Astrocyte (in vitro differentiated cells and primary cell): Measurements from ENCODE around the gene MYCN. TPM values are rescaled to one million over a fixed set of nuclear protein-coding genes. Genes with fewer than 3 reads are reported as not detected.

ENCODE experiments used
- DNase-seq: peaks from one replicate; pipeline ENCODE4 v3.0.0-alpha.2; 2010; ENCODE audit warnings: low read depth
- FAIRE-seq: peaks from 2 replicates; lab custom pipeline; 2011; peaks lifted over from hg19 to GRCh38; lab: Jason Lieb, UNC
- H2AFZ ChIP-seq: 2 replicates; pipeline ENCODE4 v1.6.0; 2012; ENCODE audit warnings: low read depth, low read length, inconsistent platforms
- H3K27ac ChIP-seq: 2 replicates; pipeline ENCODE4 v1.5.1; 2011; ENCODE audit warnings: low read depth, low read length, inconsistent platforms
- H3K27me3 ChIP-seq: 2 replicates; pipeline ENCODE4 v1.6.0; 2011; ENCODE audit warnings: low read length, inconsistent platforms; ENCODE audit not compliant: insufficient read depth
- H3K36me3 ChIP-seq: 2 replicates; pipeline ENCODE4 v1.5.1; 2011; ENCODE audit warnings: low read length, inconsistent platforms; ENCODE audit not compliant: insufficient read depth
- H3K4me1 ChIP-seq: 2 replicates; pipeline ENCODE4 v1.5.1; 2011; ENCODE audit warnings: low read length, inconsistent platforms; ENCODE audit not compliant: insufficient read depth
- H3K4me2 ChIP-seq: 2 replicates; pipeline ENCODE4 v1.6.0; 2012; ENCODE audit warnings: low read length, inconsistent platforms
- H3K4me3 ChIP-seq: 2 replicates; pipeline ENCODE4 v1.5.1; 2011; ENCODE audit warnings: low read depth, mild to moderate bottlenecking, low read length, inconsistent platforms; ENCODE audit not compliant: insufficient read depth
- H3K79me2 ChIP-seq: 2 replicates; pipeline ENCODE4 v1.6.0; 2012; ENCODE audit warnings: mild to moderate bottlenecking, low read length, inconsistent platforms; ENCODE audit not compliant: insufficient read depth
- H3K9ac ChIP-seq: 2 replicates; pipeline ENCODE4 v1.6.0; 2012; ENCODE audit warnings: mild to moderate bottlenecking, low read length, inconsistent platforms
- H3K9me3 ChIP-seq: 2 replicates; pipeline ENCODE4 v1.5.1; 2012; ENCODE audit warnings: low read depth, mild to moderate bottlenecking, low read length, inconsistent platforms; ENCODE audit not compliant: insufficient read depth
- H4K20me1 ChIP-seq: 2 replicates; pipeline ENCODE4 v1.6.0; 2012; ENCODE audit warnings: low read length, inconsistent platforms; ENCODE audit not compliant: insufficient read depth
- H3K27ac Mint-ChIP-seq: one replicate; pipeline ENCODE4 v1.8.0; 2021; ENCODE audit warnings: mild to moderate bottlenecking, mixed read lengths; ENCODE audit not compliant: unreplicated experiment
- H3K27me3 Mint-ChIP-seq: one replicate; pipeline ENCODE4 v1.8.0; 2021; ENCODE audit warnings: low read depth, mixed read lengths; ENCODE audit not compliant: unreplicated experiment
- H3K36me3 Mint-ChIP-seq: one replicate; pipeline ENCODE4 v1.8.0; 2021; ENCODE audit warnings: low read depth, mixed read lengths; ENCODE audit not compliant: unreplicated experiment
- H3K4me1 Mint-ChIP-seq: one replicate; pipeline ENCODE4 v1.8.0; 2021; ENCODE audit warnings: low read depth, mixed read lengths; ENCODE audit not compliant: unreplicated experiment
- H3K4me3 Mint-ChIP-seq: one replicate; pipeline ENCODE4 v1.8.0; 2021; ENCODE audit warnings: mild to moderate bottlenecking, moderate library complexity, mixed read lengths; ENCODE audit not compliant: unreplicated experiment
- H3K9me3 Mint-ChIP-seq: one replicate; pipeline ENCODE4 v1.8.0; 2021; ENCODE audit warnings: mild to moderate bottlenecking, mixed read lengths; ENCODE audit not compliant: unreplicated experiment
- CTCF ChIP-seq: IDR thresholded peaks from 2 replicates; pipeline ENCODE4 v1.5.1; 2011; ENCODE audit warnings: low read depth, mild to moderate bottlenecking, inconsistent platforms, low read length, moderate library complexity; ENCODE audit not compliant: insufficient read depth
- EZH2 ChIP-seq: IDR thresholded peaks from 2 replicates; pipeline ENCODE4 v1.6.1; 2012; ENCODE audit warnings: mild to moderate bottlenecking, low read length, inconsistent platforms; ENCODE audit not compliant: insufficient read depth
- total RNA-seq: library from RNA; stranded (reverse); gene quantifications from 2 replicates; pipeline ENCODE4 v1.2.1, GENCODE V29; 2021

The MYCN gene
- total RNA-seq, 1 donor from 2014 or later = 2.6 TPM

GRCh38 chr2:15905267-15905645, 35.1 kb upstream of the MYCN start:
- no peak overlapping the region for H3K9ac ChIP-seq
- DNase-seq (no peak), FAIRE-seq (no peak)
- H3K9me3 ChIP-seq = no peaks in the 10 kb centered on the region
- H3K27ac Mint-ChIP-seq = no peak overlapping the region
- H2AFZ ChIP-seq = no peak overlapping the region
- no peaks in the 10 kb centered on the region for H3K27me3 ChIP-seq
- H3K4me1 Mint-ChIP-seq = no peaks in the 10 kb centered on the region
- H3K4me2 ChIP-seq = no peak overlapping the region
- no peak overlapping the region for H3K4me3 ChIP-seq
- H3K27ac ChIP-seq = no peak overlapping the region
- H3K27me3 Mint-ChIP-seq = no peaks in the 10 kb centered on the region
- H3K36me3 Mint-ChIP-seq = no peaks in the 10 kb centered on the region
- H3K9me3 Mint-ChIP-seq = peaks cover 4% of the 10 kb centered on the region
- no peak overlapping the region for H3K4me3 Mint-ChIP-seq
- H3K36me3 ChIP-seq = no peaks in the 10 kb centered on the region
- no peaks in the 10 kb centered on the region for H4K20me1 ChIP-seq
- TF ChIP-seq CTCF (no peak), EZH2 (no peak)
- H3K79me2 ChIP-seq = no peaks in the 10 kb centered on the region
- no peaks in the 10 kb centered on the region for H3K4me1 ChIP-seq

- DNase-seq (no peak), FAIRE-seq (no peak)
- no peak overlapping the region for H3K4me2 ChIP-seq
- H3K9me3 ChIP-seq = no peaks in the 10 kb centered on the region
- H4K20me1 ChIP-seq = no peaks in the 10 kb centered on the region
- H2AFZ ChIP-seq = no peak overlapping the region
- Mint-ChIP-seq H3K4me1 (no peaks in the 10 kb centered on the region), H3K9me3 (peaks cover 4% of the 10 kb centered on the region), H3K27me3 (no peaks in the 10 kb centered on the region), H3K27ac (no peak overlapping the region), H3K36me3 (no peaks in the 10 kb centered on the region), H3K4me3 (no peak overlapping the region)
- H3K4me1 ChIP-seq = no peaks in the 10 kb centered on the region
- no peaks in the 10 kb centered on the region for H3K27me3 ChIP-seq
- no peaks in the 10 kb centered on the region for H3K36me3 ChIP-seq
- no peak overlapping the region for H3K4me3 ChIP-seq
- no peak overlapping the region for H3K27ac ChIP-seq
- no peak for TF ChIP-seq EZH2
- no peak for TF ChIP-seq CTCF
- H3K79me2 ChIP-seq = no peaks in the 10 kb centered on the region
- H3K9ac ChIP-seq = no peak overlapping the region
These were observed 34.3 kb upstream of the MYCN start for GRCh38 chr2:15905986-15906491.

- H3K4me1 ChIP-seq = peaks cover under 1% of the 10 kb centered on the region
- no peak overlapping the region for H3K4me2 ChIP-seq
- FAIRE-seq (no peak), DNase-seq (no peak)
- no peak overlapping the region for H2AFZ ChIP-seq
- no peaks in the 10 kb centered on the region for H4K20me1 ChIP-seq
- Mint-ChIP-seq H3K4me3 (no peak overlapping the region), H3K27me3 (no peaks in the 10 kb centered on the region), H3K27ac (no peak overlapping the region), H3K36me3 (no peaks in the 10 kb centered on the region), H3K4me1 (no peaks in the 10 kb centered on the region), H3K9me3 (peaks cover 4% of the 10 kb centered on the region)
- H3K4me3 ChIP-seq = no peak overlapping the region
- TF ChIP-seq CTCF (no peak), EZH2 (no peak)
- H3K79me2 ChIP-seq = no peaks in the 10 kb centered on the region
- no peaks in the 10 kb centered on the region for H3K27me3 ChIP-seq
- no peak overlapping the region for H3K27ac ChIP-seq
- no peak overlapping the region for H3K9ac ChIP-seq
- H3K9me3 ChIP-seq = no peaks in the 10 kb centered on the region
- no peaks in the 10 kb centered on the region for H3K36me3 ChIP-seq
These were observed 33.6 kb upstream of the MYCN start for GRCh38 chr2:15906778-15907177.
